Measurements from ENCODE around the gene AGBL4.
"Not testable (repeated sequence)": the region's sequence is repeated elsewhere in the genome, so short reads cannot be mapped to it uniquely, and the experiment has no call there.

AGBL4 gene

DNA sequence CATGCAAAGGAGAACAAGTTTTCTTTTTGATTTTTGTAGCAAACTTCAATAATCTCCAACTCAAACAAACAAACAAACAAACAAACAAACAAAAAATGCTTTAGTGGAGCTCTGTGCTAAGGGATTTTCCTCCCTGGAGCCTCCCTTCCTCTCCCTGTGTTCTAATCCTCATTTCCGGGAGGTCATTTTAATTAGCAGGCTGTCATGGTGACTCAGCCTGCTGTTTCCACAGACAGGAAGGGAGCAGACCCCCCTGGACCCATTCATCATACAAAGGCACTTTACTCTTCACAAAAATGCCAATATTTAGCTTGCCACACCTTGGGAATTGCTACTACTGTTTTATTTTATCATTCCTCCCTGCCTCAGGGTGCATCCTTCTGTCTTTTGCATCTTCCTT is 1490.8 kb downstream of the AGBL4 start:
- DNase-seq (ENCODE audit: low spot score) = no peak

DNA sequence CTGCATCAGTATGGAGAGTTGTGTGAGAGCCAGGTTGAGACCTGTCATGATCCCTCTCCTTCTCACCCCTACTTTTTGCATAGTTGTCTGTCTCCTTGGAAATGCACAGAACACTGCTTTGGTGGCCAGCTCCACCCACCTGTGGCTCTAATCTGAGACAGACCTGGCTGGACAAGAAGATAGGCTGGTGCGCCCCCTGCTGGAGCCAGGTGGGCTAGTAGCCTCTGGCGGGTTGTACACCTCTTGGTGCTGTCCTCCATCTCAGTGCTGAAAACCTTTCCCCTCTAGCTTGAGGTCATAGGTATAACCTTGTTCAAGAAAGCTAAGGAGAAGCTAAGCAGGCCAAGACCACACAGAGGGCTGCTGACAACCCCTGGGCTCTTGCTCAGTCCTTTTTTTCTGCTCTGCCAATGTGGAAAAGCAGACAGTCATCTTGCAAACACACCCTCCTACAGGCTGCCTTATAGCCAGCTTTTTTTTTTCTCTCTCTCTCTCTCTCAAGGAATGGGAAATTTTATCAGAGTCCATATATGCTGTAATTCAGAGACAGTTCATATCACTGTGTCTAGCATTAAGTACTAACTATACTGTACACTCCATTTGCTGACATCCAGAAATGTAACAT is 1492.9 kb downstream of the AGBL4 start:
- no peak for DNase-seq (ENCODE audit: low spot score)

DNA sequence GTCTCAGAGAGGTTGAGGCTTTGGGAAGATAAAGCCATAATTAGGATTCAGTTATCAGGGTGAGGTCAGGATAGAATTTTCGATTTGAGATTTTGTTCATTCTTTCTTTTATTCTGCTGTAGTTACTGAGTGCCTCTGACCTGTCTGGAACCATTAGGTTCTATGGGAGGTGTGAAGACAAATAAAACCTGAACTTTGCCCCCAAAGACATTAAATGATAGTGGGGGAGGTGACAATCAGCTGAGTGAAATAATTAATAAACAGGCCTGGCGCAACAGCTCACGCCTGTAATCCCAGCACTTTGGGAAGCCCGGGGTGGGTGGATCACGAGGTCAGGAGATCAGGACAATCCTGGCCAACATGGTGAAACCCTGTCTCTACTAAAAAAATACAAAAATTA is 1496.7 kb downstream of the AGBL4 start:
- no peak for DNase-seq (ENCODE audit: low spot score)

DNA sequence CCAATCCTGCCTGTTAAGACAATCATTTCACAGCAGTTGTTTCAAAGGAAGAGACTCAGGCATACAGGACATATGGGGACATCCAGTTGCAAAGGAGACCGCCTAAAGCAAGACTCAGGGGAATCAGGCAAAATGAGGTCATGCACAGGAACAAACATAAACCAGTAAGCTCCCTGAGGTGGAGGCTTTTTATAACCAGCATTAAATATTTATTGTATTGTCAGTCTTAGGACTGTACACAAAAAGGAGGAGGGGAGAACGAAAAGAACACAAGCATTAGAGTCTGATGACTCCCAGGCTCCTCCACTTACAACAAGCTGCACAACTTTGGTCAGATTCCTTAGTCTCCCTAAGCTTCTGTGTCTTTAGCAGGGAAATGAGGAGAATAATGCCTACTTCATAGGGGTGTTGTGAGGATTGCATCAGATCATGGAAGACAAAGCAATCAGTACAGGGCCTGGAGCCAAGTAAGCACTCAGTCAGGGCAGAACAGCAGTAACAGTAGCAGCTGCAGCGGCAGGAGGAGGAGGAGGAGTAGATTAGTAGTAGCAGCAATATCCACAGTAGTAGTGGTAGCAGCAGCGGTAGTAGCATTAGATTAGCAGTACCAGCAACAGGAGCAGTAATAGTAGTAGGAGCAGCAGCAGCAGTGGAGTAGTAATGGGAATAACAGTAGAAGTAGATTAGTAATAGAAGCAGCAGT is 1497.6 kb downstream of the AGBL4 start:
- no peak for DNase-seq (ENCODE audit: low spot score)

DNA sequence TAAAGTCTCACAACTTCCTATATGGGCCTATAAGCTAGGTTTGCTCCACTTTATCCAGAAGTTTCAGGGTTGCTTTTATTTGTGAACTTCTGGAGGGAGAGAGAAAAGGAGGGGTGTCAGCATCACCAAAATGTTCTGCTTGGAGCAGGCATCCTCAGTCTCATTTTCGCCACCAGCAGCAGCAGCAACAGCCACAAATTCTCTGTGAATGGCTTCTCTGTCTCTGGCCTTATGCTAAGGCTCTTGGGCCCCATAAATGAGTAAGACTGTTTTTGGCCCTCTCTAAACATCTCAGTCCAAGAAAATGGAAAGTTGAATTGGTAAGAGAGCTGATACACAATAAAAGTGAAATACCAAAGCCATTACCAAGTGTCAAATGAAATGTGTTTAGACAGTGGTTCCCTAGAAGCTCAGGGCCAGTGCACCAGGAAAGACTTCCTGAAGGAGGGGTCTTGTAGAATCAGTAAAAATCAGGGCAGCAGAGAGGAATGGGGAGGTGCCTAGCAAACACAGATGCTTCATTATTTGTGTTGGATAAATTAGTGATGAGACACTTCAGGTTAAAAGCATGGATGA is 1498.8 kb downstream of the AGBL4 start:
- no peak for DNase-seq (ENCODE audit: low spot score)

DNA sequence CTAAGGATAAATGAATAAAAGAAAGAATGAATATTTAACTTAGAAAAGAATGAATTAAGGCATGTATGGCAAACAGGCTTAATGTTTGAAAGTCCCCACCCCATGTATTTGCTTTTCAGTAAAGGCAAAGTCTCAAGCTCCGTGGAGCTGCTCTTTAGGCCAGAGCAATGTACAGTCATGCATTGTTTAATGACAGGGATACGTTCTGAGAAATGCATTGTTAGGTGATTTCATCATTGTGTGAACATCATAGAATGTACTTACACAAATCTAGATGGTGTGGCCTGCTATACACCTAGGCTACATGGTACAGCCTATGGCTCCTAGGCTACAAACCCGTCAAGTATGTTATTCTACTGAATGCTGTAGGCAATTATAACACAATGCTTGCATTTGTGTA is 1500.2 kb downstream of the AGBL4 start:
- no peak for DNase-seq (ENCODE audit: low spot score)

DNA sequence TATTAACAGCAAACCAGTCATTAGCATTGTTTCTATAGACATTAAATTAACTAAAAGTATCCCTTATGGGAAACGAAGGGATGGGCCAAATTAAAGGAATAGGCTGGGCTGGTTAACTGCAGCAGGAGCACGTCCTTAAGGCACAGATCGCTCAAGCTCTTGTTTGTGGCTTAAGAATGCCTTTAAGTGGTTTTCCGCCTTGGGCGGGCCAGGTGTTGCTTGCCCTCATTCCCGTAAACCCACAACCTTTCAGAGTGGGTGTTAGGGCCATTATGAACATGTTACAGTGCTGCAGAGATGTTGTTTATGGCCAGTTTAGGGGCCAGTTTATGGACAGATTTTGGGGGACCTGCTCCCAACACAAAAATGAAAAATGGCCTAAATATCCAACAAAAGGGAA is 1503.9 kb downstream of the AGBL4 start:
- DNase-seq (ENCODE audit: low spot score) = not testable (repeated sequence)

DNA sequence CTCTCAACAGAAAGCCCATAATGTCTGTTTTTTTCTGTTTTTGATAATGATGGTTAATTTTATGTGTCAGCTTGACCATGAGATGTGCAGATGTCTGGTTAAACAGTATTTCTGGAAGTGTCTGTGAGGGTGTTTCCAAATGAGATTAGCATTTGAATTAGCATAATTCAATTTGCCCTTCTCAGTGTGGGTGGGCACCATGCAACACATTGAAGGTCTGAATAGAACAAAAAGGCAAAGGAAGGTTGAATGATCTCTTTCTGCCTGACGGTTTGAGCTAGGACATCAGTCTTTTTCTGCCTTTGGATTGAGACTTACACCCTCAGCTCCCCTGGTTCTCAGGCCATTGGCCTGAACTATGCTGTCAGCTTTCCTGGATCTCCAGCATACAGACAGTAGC is 1516.9 kb downstream of the AGBL4 start:
- no peak for DNase-seq (ENCODE audit: low spot score)

DNA sequence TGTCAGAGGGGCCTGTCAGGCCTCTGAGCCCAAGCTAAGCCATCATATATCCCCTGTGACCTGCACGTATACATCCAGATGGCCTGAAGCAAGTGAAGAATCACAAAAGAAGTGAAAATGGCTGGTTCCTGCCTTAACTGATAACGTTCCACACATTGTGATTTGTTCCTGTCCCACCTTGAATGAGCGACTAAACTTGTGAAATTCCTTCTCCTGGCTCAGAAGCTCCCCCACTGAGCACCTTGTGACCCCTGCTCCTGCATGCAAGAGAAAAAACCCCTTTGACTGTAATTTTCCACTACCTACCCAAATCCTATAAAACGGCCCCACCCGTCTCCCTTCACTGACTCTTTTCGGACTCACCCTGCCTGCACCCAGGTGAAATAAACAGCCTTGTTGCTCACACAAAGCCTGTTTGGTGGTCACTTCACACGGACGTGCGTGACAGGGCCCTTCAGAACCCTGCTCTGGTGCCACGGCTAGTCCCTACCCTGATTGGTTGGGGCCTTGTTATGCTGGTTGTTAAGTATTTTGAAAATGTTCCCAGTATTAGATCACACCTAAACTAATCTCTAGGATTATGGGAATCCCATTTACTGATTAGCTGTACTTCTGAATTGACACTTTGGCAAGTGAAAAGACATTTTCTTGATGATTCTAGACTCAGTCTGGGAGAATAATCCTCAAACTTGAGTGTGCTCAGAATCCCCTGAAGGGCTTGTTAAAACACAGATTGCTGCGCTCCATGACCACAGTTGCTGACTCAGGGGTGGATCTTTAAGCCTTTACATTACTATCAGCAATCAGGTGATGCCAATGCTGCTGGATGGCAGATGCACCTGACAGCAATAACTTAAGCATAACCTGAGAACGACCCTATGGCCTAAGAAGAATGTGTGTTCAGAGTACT is 1523.0 kb downstream of the AGBL4 start:
- no peak for DNase-seq (ENCODE audit: low spot score)

DNA sequence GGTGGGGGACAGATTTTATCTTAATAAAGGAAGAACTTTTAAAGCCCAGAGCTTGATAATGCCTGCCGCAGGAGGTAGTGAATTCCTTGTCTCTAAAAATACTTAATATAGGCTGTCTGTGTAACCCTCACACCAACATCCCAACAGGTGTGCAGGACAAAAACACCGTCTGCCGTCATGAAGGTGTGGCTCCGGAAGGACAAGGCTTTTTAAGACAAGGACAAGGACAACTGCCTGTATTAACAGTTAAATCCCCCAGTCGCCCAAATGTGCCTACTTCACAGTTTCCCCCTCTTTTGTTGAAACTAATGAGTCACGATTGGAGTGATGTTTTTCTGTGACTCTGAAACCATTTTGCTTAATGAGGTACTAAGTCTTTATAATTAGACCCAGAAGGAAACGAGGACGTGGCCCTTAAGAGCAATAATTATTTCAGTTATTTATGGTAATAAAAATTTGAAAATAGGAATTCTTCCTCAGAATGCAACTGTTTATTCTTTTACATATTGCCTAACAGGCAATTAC is 1524.5 kb downstream of the AGBL4 start:
- DNase-seq (ENCODE audit: low spot score) = no peak

DNA sequence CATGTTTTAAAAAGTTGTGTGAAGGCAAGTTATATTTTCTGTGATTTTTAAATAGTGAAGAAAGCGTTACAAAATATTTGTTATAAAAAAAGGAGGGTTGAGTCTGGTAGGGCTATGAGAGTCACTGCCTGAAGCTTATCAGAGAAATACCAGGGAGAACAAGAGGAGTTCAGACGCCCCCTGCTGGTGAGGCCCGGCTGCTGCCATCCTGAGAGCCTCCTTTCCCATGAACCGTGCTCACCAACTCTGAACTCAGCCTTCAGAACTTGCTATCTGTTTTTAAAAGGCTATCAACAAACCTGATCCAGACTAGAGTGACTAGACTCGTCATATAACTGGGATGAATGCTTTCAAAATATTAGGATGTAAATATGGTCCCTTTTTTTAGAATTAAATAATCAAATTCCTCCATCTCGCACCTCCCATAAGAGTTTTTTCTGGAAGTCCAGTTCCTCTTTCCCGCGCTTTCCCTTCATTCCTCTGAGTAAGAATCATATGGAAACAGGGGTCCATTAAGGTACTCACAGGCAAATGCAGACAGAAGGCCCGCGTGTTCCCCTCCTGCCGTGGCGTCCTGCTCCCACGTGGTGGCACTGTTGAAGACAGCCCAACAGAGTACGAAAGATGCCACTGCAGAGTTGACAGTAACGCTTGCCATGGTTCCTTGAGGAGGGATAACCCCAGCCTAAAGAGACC is 1525.5 kb downstream of the AGBL4 start:
- DNase-seq (ENCODE audit: low spot score) = peak; percentile 60

DNA sequence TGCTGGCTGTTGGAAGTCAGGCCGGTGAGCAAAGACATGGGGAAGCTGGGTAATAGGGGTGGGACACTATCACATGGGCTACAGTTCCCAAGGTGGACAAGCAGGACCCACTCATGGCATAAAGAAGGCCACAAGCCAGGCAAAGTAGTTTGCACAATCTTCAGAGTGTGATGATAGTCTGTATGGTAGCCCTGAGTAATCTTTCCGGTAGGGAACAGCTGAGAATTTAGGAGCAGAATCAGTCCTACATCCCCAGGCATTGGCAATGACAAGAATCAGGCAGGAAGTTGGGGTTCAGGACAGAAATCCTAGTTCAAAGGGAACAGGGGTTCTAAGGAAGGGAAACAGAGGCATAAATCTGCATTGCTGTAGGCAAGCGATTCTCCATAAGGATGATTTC is 1527.8 kb downstream of the AGBL4 start:
- DNase-seq (ENCODE audit: low spot score) = no peak

DNA sequence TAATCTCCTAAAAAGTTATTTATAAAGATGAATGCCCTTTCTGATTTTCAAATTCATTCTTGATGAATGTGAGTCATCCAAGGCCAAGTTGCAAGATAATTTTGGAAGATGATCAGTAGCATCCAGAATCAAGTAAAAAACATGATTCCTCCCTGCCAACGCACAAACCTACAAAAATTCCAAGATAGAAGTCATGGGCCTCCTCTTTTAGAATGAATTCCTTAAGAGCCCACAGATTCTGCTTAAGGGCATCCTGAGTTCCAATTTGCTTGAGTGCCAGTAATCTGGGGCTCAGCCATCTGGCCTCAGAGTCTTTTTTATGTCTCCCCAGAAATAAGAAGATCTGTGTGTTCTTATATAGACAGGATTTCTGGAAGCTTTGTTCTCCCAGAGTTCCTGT is 1528.6 kb downstream of the AGBL4 start:
- DNase-seq (ENCODE audit: low spot score) = no peak

DNA sequence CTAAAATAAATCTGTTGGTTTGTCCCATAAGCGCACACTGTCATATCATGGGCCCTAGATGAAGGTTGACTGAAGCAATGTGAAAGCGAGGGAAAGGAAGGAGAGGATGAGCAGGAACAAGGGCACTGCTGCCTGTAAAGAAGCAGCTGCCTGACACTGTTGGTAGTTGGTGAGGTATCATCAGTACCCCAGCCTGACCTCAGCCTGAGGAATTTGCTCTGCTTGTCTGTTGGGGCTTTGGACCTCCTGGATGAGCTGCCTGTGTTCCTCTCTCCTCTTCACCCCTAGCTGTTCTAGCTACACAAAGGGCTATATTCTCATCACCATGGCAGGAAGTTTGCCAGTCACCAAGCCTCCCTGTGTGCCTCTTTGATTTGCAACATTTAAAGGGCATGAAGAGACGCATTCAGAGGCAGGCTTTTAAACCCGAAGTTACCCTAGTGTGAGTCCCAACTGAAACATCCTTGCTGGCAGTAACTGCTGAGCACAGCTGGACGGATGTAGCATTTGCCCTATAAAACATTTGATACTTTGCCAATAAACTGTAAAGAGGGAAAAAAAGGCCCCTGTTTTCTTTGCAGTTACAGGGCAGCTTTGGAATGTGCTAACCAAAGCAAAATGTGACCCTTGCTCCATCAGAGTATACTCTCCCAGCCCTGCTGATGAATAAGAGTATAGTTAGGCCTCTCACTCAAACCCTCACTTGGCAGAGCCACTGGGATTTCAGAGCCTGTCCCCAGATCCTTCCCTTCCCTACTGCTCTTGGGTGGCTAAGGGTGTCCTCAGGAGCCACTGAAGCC is 1529.6 kb downstream of the AGBL4 start:
- no peak for DNase-seq (ENCODE audit: low spot score)

DNA sequence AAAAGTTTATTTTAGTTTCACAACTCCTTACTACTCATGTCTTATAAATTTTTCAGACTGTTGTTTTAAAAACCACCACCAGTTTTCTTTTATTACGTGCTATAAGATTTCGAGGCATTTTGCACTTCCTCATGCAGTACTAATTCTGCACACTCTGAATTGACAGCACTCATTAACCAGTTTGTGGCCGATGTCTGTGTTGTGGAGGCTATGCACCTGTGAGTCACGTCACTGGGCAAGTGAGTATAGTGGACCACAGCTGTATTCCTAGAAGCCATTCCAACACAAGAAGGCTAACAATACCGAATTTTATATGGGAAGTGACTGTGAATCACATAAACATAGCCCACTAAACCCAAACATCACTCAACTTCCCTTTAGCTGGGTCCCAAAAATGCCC is 1530.7 kb downstream of the AGBL4 start:
- DNase-seq (ENCODE audit: low spot score) = no peak

DNA sequence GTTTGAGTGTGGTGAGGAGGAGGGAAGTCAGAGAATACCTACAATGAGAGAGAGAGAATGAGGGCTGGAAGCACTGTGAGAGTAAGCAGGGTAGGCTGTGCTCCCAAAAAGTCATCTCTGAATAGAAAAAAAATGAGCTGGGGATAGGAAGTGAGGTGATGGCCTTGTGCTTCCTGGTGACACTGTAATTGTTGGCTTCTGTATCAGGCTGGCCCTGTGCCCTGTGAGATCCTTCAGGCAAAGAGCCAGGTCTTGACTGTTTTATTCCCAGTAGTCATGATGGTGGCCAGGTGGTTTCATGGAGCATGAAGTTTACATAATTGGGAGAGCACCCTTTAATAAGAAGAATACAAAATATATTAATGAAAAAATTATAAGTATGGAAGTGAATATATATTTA is 1531.4 kb downstream of the AGBL4 start:
- DNase-seq (ENCODE audit: low spot score) = no peak

DNA sequence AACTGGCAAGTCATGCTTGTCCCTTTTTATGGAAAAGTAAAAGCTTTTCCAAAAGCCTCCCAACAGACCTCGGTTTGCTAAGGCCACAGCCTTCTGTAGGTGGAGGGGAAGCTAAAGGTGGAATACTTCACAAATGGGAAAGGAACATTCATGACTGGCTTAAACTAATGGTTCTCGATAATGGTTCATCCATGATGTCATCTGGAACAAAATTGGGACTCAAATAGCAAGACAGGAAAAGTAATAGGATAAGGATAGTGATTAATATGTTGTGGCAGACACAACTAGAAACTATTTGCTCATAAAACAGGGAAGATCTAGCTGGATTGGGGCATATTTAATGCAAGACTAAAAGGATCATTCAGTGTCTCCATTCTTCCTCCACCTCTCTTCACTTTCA is 1535.0 kb downstream of the AGBL4 start:
- no peak for DNase-seq (ENCODE audit: low spot score)

All from CD4-positive, alpha-beta T cell treated with Interleukin-2 at 100 ng/mL for 4 hours (primary cell).